ENCODE measurements around the gene MUC20.
A peak's percentile ranks its signal among the peaks of the same experiment; 100 is the strongest.
"Not testable (repeated sequence)": the region's sequence is repeated elsewhere in the genome, so short reads cannot be mapped to it uniquely, and the experiment has no call there.

MUC20 gene

DNA sequence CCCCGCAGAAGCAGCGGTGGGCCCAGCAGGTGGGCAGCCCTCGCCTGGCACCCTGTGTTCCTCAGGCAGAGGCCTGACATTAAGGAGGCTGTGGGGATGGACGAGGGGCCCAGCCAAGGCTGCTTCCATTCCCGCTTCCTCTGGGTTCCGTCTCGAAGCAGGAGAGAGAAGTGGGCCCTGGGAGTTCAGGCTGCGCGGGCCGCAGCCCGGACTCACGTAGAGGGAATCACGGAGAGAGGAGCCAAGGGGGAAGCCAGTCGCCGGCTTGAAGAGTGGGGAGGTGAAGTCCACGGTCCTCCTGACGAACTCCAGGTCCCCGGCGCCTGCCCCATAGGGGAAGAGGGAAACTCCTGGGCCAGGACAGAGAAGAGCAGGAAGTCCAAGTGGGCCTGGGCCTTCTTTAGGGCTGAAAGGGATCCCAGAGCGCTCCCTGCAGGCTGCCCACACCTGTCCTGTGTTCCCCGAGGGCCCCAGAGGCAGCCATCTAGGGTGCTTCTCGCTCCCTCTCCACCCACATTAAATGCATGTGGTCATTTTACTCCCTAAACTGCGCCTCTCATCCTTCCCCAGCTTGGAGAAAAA, 53.3 kb downstream of the MUC20 start:
- Histone ChIP-seq H3K18ac (ENCODE audit: low read length) (no peak overlapping the region), H3K79me1 (ENCODE audit: low read length) (no peaks in the 10 kb centered on the region), H2AK5ac (ENCODE audit: low read length) (no peak overlapping the region), H3K9ac (ENCODE audit: low read length) (no peak overlapping the region), H4K8ac (ENCODE audit: low read depth, low read length) (no peak overlapping the region), H2BK120ac (ENCODE audit: insufficient read depth, low read length, poor library complexity) (no peak overlapping the region), H3K4me1 (ENCODE audit: control insufficient read depth in 1 of 2, insufficient read depth in 2 of 2, low read length in 2 of 2) (no peaks in the 10 kb centered on the region), H4K12ac (ENCODE audit: low read depth, low read length) (no peak overlapping the region), H3K23ac (ENCODE audit: low read length) (no peak overlapping the region), H2AFZ (ENCODE audit: insufficient read depth, low read length, poor library complexity) (no peak overlapping the region), H3K79me2 (ENCODE audit: control insufficient read depth, insufficient read depth, low read length, poor library complexity) (no peaks in the 10 kb centered on the region), H3K14ac (ENCODE audit: low read length) (no peak overlapping the region), H2BK12ac (ENCODE audit: low read length) (no peak overlapping the region), H4K91ac (ENCODE audit: low read depth, low read length) (no peak overlapping the region), H3K4me3 (ENCODE audit: low read depth, low read length) (no peak overlapping the region), H3K4me2 (ENCODE audit: low read length) (no peak overlapping the region), H3K27me3 (ENCODE audit: insufficient read depth, low read length) (no peaks in the 10 kb centered on the region), H3K4ac (ENCODE audit: low read depth, low read length) (no peak overlapping the region), H3K9me3 (ENCODE audit: insufficient read depth, low read depth, low read length) (peaks cover 18% of the 10 kb centered on the region), H3K36me3 (ENCODE audit: control insufficient read depth in 1 of 2, insufficient read depth in 2 of 2, low read length in 2 of 2) (no peaks in the 10 kb centered on the region), H3K27ac (ENCODE audit: low read depth, low read length) (no peak overlapping the region), H2BK5ac (ENCODE audit: low read depth, low read length, poor library complexity) (no peak overlapping the region)
- no CpG with 5 or more reads among the region's 23 CpGs for WGBS (ENCODE audit: extremely low coverage, insufficient coverage, insufficient read length)
- no peak for DNase-seq

DNA sequence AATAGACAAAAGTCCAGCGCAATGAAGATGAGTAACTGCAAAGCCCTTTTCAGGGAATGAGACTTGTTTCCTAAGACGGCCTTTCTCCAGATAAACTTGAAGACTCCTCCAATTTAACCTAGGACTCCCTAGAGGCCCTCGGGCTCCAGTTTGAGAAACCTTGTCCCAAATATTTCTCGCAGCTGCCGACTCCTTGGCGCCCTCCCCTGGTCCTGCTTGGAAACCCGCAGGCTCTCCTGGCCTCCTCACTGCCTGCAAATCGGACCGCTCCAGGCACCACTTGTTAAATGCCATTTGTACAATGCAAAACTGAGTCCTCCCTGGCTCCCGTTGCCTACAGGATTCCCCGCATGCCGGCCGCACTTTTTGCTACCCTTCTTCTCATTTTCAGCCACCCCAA, 54.1 kb downstream of the MUC20 start:
- no peak overlapping the region for H3K14ac ChIP-seq (ENCODE audit: low read length)
- no peaks in the 10 kb centered on the region for H3K4me1 ChIP-seq (ENCODE audit: control insufficient read depth in 1 of 2, insufficient read depth in 2 of 2, low read length in 2 of 2)
- H3K27ac ChIP-seq (ENCODE audit: low read depth, low read length), result no peak overlapping the region
- H3K4ac ChIP-seq (ENCODE audit: low read depth, low read length), result no peak overlapping the region
- no peak overlapping the region for H3K23ac ChIP-seq (ENCODE audit: low read length)
- H3K18ac ChIP-seq (ENCODE audit: low read length), result no peak overlapping the region
- H3K4me3 ChIP-seq (ENCODE audit: low read depth, low read length), result no peak overlapping the region
- no peaks in the 10 kb centered on the region for H3K27me3 ChIP-seq (ENCODE audit: insufficient read depth, low read length)
- no peak overlapping the region for H2BK12ac ChIP-seq (ENCODE audit: low read length)
- WGBS (ENCODE audit: extremely low coverage, insufficient coverage, insufficient read length), result no CpG with 5 or more reads among the region's 13 CpGs
- no peak overlapping the region for H4K91ac ChIP-seq (ENCODE audit: low read depth, low read length)
- H2BK5ac ChIP-seq (ENCODE audit: low read depth, low read length, poor library complexity), result no peak overlapping the region
- no peak overlapping the region for H4K12ac ChIP-seq (ENCODE audit: low read depth, low read length)
- H3K9me3 ChIP-seq (ENCODE audit: insufficient read depth, low read depth, low read length), result peaks cover 18% of the 10 kb centered on the region
- H2BK120ac ChIP-seq (ENCODE audit: insufficient read depth, low read length, poor library complexity), result no peak overlapping the region
- H2AK5ac ChIP-seq (ENCODE audit: low read length), result no peak overlapping the region
- H2AFZ ChIP-seq (ENCODE audit: insufficient read depth, low read length, poor library complexity), result no peak overlapping the region
- no peaks in the 10 kb centered on the region for H3K36me3 ChIP-seq (ENCODE audit: control insufficient read depth in 1 of 2, insufficient read depth in 2 of 2, low read length in 2 of 2)
- H3K79me1 ChIP-seq (ENCODE audit: low read length), result no peaks in the 10 kb centered on the region
- no peak overlapping the region for H3K9ac ChIP-seq (ENCODE audit: low read length)
- H3K79me2 ChIP-seq (ENCODE audit: control insufficient read depth, insufficient read depth, low read length, poor library complexity), result no peaks in the 10 kb centered on the region
- H4K8ac ChIP-seq (ENCODE audit: low read depth, low read length), result no peak overlapping the region
- peak; percentile 73 to 86 for DNase-seq
- H3K4me2 ChIP-seq (ENCODE audit: low read length), result no peak overlapping the region

GRCh38 chr3:195777975-195778374, 57.2 kb downstream of the MUC20 start:
- no peaks in the 10 kb centered on the region for H3K27me3 ChIP-seq (ENCODE audit: insufficient read depth, low read length)
- H2AK5ac ChIP-seq (ENCODE audit: low read length), result no peak overlapping the region
- H3K36me3 ChIP-seq (ENCODE audit: control insufficient read depth in 1 of 2, insufficient read depth in 2 of 2, low read length in 2 of 2), result no peaks in the 10 kb centered on the region
- no peak overlapping the region for H3K27ac ChIP-seq (ENCODE audit: low read depth, low read length)
- no peak overlapping the region for H2BK120ac ChIP-seq (ENCODE audit: insufficient read depth, low read length, poor library complexity)
- no peak overlapping the region for H3K23ac ChIP-seq (ENCODE audit: low read length)
- H3K79me1 ChIP-seq (ENCODE audit: low read length), result no peaks in the 10 kb centered on the region
- no peak overlapping the region for H3K4me3 ChIP-seq (ENCODE audit: low read depth, low read length)
- no peak overlapping the region for H3K9ac ChIP-seq (ENCODE audit: low read length)
- no peak overlapping the region for H2AFZ ChIP-seq (ENCODE audit: insufficient read depth, low read length, poor library complexity)
- no peak overlapping the region for H4K12ac ChIP-seq (ENCODE audit: low read depth, low read length)
- peaks cover 8% of the 10 kb centered on the region for H3K9me3 ChIP-seq (ENCODE audit: insufficient read depth, low read depth, low read length)
- H4K91ac ChIP-seq (ENCODE audit: low read depth, low read length), result no peak overlapping the region
- no CpG with 5 or more reads among the region's 11 CpGs for WGBS (ENCODE audit: extremely low coverage, insufficient coverage, insufficient read length)
- no peak overlapping the region for H3K4ac ChIP-seq (ENCODE audit: low read depth, low read length)
- H2BK12ac ChIP-seq (ENCODE audit: low read length), result no peak overlapping the region
- no peak overlapping the region for H3K18ac ChIP-seq (ENCODE audit: low read length)
- no peak overlapping the region for H3K4me2 ChIP-seq (ENCODE audit: low read length)
- no peak overlapping the region for H4K8ac ChIP-seq (ENCODE audit: low read depth, low read length)
- no peaks in the 10 kb centered on the region for H3K79me2 ChIP-seq (ENCODE audit: control insufficient read depth, insufficient read depth, low read length, poor library complexity)
- H3K14ac ChIP-seq (ENCODE audit: low read length), result no peak overlapping the region
- no peaks in the 10 kb centered on the region for H3K4me1 ChIP-seq (ENCODE audit: control insufficient read depth in 1 of 2, insufficient read depth in 2 of 2, low read length in 2 of 2)
- no peak overlapping the region for H2BK5ac ChIP-seq (ENCODE audit: low read depth, low read length, poor library complexity)
- no peak for DNase-seq

DNA sequence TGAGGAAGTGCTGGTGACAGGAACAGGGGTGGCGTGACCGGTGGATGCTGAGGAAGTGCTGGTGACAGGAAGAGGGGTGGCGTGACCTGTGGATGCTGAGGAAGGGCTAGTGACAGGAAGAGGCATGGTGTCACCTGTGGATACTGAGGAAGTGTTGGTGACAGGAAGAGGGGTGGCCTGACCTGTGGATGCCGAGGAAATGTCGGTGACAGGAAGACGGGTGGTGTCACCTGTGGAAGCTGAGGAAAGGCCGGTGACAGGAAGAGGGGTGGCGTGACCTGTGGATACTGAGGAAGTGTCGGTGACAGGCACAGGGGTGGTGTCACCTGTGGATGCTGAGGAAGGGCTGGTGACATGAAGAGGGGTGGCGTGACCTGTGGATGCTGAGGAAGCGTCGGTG, 60.5 kb downstream of the MUC20 start:
- H4K8ac ChIP-seq (ENCODE audit: low read depth, low read length); H2AK5ac ChIP-seq (ENCODE audit: low read length); DNase-seq; H3K36me3 ChIP-seq (ENCODE audit: control insufficient read depth in 1 of 2, insufficient read depth in 2 of 2, low read length in 2 of 2); H2AFZ ChIP-seq (ENCODE audit: insufficient read depth, low read length, poor library complexity); H3K4me3 ChIP-seq (ENCODE audit: low read depth, low read length); H4K12ac ChIP-seq (ENCODE audit: low read depth, low read length); H3K27ac ChIP-seq (ENCODE audit: low read depth, low read length); H2BK120ac ChIP-seq (ENCODE audit: insufficient read depth, low read length, poor library complexity); H3K14ac ChIP-seq (ENCODE audit: low read length); H3K4ac ChIP-seq (ENCODE audit: low read depth, low read length); H3K23ac ChIP-seq (ENCODE audit: low read length); H3K79me1 ChIP-seq (ENCODE audit: low read length); H2BK5ac ChIP-seq (ENCODE audit: low read depth, low read length, poor library complexity); H2BK12ac ChIP-seq (ENCODE audit: low read length); H3K79me2 ChIP-seq (ENCODE audit: control insufficient read depth, insufficient read depth, low read length, poor library complexity); H3K18ac ChIP-seq (ENCODE audit: low read length); H4K91ac ChIP-seq (ENCODE audit: low read depth, low read length); H3K9ac ChIP-seq (ENCODE audit: low read length); H3K4me2 ChIP-seq (ENCODE audit: low read length); H3K4me1 ChIP-seq (ENCODE audit: control insufficient read depth in 1 of 2, insufficient read depth in 2 of 2, low read length in 2 of 2); H3K27me3 ChIP-seq (ENCODE audit: insufficient read depth, low read length): not testable (repeated sequence)
- whole genome bisulfite sequencing (ENCODE audit: extremely low coverage, insufficient coverage, insufficient read length), result no CpG with 5 or more reads among the region's 12 CpGs
- H3K9me3 ChIP-seq (ENCODE audit: insufficient read depth, low read depth, low read length), result peaks cover 27% of the 10 kb centered on the region
